ENCODE results near the gene MYRFL. TPM values are rescaled to one million over a fixed set of nuclear protein-coding genes. Genes with fewer than 3 reads are reported as not detected.

The MYRFL gene
- total RNA-seq (2022; extraction: Qiagen RNA extraction; ENCODE audit: low read depth) = not detected in 5 replicates

GRCh38 chr12:69824966-69825560 lies at the start of gene MYRFL:
Gene MYRFL (plus strand): TSS chr12:69825227. CDS start chr12:69825518, 291 bp downstream.

Other genes starting within 250 kb of the MYRFL start
- 263 to 400 TPM (median 294 TPM) in 5 replicates for gene CCT2, start 239.8 kb upstream of the MYRFL start, total RNA-seq (2022; extraction: Qiagen RNA extraction; ENCODE audit: low read depth)
- gene LRRC10, start 214.3 kb upstream of the MYRFL start, total RNA-seq (2022; extraction: Qiagen RNA extraction; ENCODE audit: low read depth) = not detected in 5 replicates
- 0.63 to 1.8 TPM (median 1.1 TPM) in 5 replicates for gene BEST3, start 125.9 kb upstream of the MYRFL start, total RNA-seq (2022; extraction: Qiagen RNA extraction; ENCODE audit: low read depth)
- gene RAB3IP, start 86.4 kb upstream of the MYRFL start, total RNA-seq (2022; extraction: Qiagen RNA extraction; ENCODE audit: low read depth) = 11.5 to 16.4 TPM (median 13.0 TPM) in 5 replicates

Data from A549 treated with ZK216348 at 1 μM for 4 hours (cell line).